DOHH2 (cell line): ENCODE data around the gene IBA57.

ENCODE experiments used
- EZH2phosphoT487 ChIP-seq: fragments of 200-600 bp; sonication (generic); IDR thresholded peaks from 2 replicates; pipeline ENCODE4 v1.6.1; 2017; ENCODE audit warnings: borderline replicate concordance, mild to moderate bottlenecking, antibody characterized with exemption, low read length, moderate library complexity, mixed read lengths
- TF ChIP-seq, protein P1 (sequence below): fragments of 200-600 bp; sonication (generic); IDR thresholded peaks from one replicate; pipeline ENCODE4 v1.5.1; 2014; ENCODE audit warnings: antibody characterized with exemption, mild to moderate bottlenecking, low read depth, low read length; ENCODE audit not compliant: poor library complexity, severe bottlenecking

DNA sequence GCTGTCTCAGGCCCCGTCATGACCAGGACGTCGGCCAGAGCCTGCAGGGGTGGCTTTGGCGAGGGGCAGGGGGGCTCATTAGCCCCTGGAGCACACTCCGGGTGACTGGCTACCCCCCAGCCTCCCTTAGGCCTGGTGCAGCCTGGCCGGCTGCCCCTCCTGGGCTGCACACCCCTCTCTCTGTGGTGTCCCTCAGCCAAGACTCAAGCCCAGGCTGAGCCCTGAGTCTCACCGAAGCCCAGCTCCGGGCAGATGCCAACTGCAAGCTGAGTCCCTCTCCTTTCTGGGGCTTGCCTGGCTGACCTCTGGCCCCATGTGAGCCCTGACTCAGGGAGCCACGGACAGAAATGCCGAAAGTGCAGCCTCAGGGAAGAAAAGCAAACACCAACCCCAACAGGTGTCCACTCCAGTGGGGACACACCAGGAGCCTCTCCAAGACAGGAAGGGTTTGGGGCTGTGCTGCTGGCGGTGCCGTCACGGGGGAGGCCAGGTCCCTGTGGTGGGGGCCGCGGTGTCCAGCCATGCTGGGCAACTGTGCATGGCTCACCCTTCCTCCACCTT lies 5.3 kb upstream of the IBA57 start:
- TF ChIP-seq, protein P1, sequence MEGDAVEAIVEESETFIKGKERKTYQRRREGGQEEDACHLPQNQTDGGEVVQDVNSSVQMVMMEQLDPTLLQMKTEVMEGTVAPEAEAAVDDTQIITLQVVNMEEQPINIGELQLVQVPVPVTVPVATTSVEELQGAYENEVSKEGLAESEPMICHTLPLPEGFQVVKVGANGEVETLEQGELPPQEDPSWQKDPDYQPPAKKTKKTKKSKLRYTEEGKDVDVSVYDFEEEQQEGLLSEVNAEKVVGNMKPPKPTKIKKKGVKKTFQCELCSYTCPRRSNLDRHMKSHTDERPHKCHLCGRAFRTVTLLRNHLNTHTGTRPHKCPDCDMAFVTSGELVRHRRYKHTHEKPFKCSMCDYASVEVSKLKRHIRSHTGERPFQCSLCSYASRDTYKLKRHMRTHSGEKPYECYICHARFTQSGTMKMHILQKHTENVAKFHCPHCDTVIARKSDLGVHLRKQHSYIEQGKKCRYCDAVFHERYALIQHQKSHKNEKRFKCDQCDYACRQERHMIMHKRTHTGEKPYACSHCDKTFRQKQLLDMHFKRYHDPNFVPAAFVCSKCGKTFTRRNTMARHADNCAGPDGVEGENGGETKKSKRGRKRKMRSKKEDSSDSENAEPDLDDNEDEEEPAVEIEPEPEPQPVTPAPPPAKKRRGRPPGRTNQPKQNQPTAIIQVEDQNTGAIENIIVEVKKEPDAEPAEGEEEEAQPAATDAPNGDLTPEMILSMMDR: no peak
- no peak for TF ChIP-seq EZH2phosphoT487
